Muscle layer of colon (tissue), 2 donors: ENCODE results near the gene HIGD2A.
"Not testable (repeated sequence)": the region's sequence is repeated elsewhere in the genome, so short reads cannot be mapped to it uniquely, and the experiment has no call there.

Experiments used
- H3K27ac ChIP-seq: one replicate; pipeline ENCODE4 v1.7.0; 2013; ENCODE audit warnings: low read depth, mild to moderate bottlenecking, low read length, moderate library complexity
- H3K27me3 ChIP-seq, 2 donors: one replicate each; pipeline ENCODE4 v1.7.0; 2013; ENCODE audit warnings: low read length in 2 of 2, mild to moderate bottlenecking in 2 of 2; ENCODE audit not compliant: insufficient read depth in 2 of 2, control insufficient read depth in 1 of 2
- H3K36me3 ChIP-seq: one replicate; pipeline ENCODE4 v1.7.0; 2013; ENCODE audit warnings: mild to moderate bottlenecking, low read length; ENCODE audit not compliant: insufficient read depth
- H3K4me1 ChIP-seq: one replicate; pipeline ENCODE4 v1.7.0; 2013; ENCODE audit warnings: mild to moderate bottlenecking, low read length; ENCODE audit not compliant: insufficient read depth
- H3K4me3 ChIP-seq, 2 donors: one replicate each; pipeline ENCODE4 v1.7.0; 2013; ENCODE audit warnings: low read length in 2 of 2, low read depth in 1 of 2, mild to moderate bottlenecking in 1 of 2, moderate library complexity in 1 of 2
- H3K9ac ChIP-seq: one replicate; pipeline ENCODE4 v1.7.0; 2013; ENCODE audit warnings: low read length
- H3K9me3 ChIP-seq: one replicate; pipeline ENCODE4 v1.7.0; 2013; ENCODE audit warnings: mild to moderate bottlenecking, low read length
- donor health status: abdominal sarcoma.
- donor health status: Adenocarcinoma of cecum.

Gene HIGD2A

GRCh38 chr5:176400382-176401156 is 12.0 kb downstream of the HIGD2A start:
- peaks cover 5% of the 10 kb centered on the region for H3K4me1 ChIP-seq

DNA sequence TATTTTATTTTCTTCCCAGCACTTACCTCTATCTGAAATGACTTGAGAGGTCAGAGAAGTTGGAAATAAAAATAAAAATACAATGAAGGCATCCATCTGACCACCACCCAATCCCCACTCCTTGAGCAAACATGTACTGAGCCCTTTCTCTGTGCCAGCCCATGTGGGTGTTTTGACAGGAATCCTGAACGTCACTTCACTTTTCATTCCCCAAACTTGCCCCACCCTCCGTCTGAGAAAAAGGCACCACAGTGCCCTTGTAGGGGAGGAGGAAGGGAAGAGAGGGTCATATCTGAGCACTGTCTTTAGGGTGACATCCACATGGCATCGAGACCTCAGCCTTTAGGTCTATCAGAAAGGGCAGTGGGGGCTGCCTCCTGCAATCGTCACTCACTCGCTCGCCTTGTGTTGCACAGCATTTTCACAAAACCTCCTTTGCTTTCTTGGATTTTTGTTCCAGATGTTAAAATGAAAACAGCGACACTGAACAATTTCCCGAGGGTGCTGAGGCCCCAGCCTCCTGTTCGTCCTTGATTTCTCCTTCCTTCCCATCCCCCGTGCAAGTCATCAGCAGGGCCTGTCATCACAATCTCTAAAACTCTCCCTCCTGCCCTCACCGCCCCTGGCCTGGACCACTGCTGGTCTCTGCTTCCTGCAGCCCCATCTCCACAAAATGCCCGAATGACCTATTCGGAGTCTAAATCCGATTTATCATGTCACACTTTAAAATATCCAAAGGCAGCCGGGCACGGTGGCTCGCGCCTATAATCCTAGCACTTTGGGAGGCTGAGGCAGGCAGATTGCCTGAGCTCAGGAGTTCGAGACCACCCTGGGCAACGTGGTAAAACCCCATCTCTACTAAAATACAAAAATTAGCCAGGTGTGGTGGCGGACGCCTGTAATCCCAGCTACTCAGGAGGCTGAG is 13.0 kb downstream of the HIGD2A start:
- Histone ChIP-seq H3K4me3 (no peak overlapping the region), H3K4me1 (peaks cover 4% of the 10 kb centered on the region), H3K9me3 (no peaks in the 10 kb centered on the region), H3K36me3 (peaks cover 7% of the 10 kb centered on the region), H3K27ac (no peak overlapping the region), H3K27me3 (no peaks in the 10 kb centered on the region), H3K9ac (no peak overlapping the region)

More at GRCh38 chr5:176400382-176401156, 12.0 kb downstream of the HIGD2A start:
- Histone ChIP-seq H3K9ac (no peak overlapping the region), H3K27ac (no peak overlapping the region), H3K27me3 (no peaks in the 10 kb centered on the region), H3K9me3 (no peaks in the 10 kb centered on the region), H3K36me3 (peaks cover 15% of the 10 kb centered on the region), H3K4me3 (no peak overlapping the region)

- H3K27ac ChIP-seq, result no peak overlapping the region
- H3K9ac ChIP-seq, result no peak overlapping the region
- no peaks in the 10 kb centered on the region for H3K9me3 ChIP-seq
- H3K4me3 ChIP-seq, result no peak overlapping the region
- peaks cover 18% of the 10 kb centered on the region for H3K36me3 ChIP-seq
- H3K27me3 ChIP-seq, result no peaks in the 10 kb centered on the region
- H3K4me1 ChIP-seq, result peaks cover 4% of the 10 kb centered on the region
Observed at GRCh38 chr5:176405656-176406435, 17.3 kb downstream of the HIGD2A start.

- Histone ChIP-seq H3K27me3 (no peaks in the 10 kb centered on the region), H3K4me3 (no peak overlapping the region), H3K9ac (no peak overlapping the region), H3K4me1 (peaks cover 4% of the 10 kb centered on the region), H3K27ac (no peak overlapping the region), H3K36me3 (peaks cover 24% of the 10 kb centered on the region), H3K9me3 (no peaks in the 10 kb centered on the region)
Observed at GRCh38 chr5:176406436-176407052, 18.0 kb downstream of the HIGD2A start.

GRCh38 chr5:176407456-176408251 is 19.1 kb downstream of the HIGD2A start:
- Histone ChIP-seq H3K9ac (no peak overlapping the region), H3K36me3 (peaks cover 24% of the 10 kb centered on the region), H3K27me3 (no peaks in the 10 kb centered on the region), H3K27ac (no peak overlapping the region), H3K4me3 (no peak overlapping the region), H3K4me1 (peaks cover 1% of the 10 kb centered on the region), H3K9me3 (no peaks in the 10 kb centered on the region)

DNA sequence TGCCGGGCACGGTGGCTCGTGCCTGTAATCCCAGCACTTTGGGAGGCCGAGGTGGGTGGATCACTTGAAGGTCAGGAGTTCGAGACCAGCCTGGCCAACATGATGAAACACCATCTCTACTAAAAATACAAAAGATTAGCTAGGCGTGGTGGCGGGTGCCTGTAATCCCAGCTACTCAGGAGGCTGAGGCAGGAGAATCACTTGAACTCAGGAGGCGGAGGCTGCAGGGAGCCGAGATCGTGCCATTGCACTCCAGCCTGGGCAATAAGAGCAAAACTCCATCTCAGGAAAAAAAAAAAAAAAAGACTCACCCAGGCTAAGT is 19.7 kb downstream of the HIGD2A start:
- not testable (repeated sequence) for H3K27ac ChIP-seq, H3K4me3 ChIP-seq, H3K9me3 ChIP-seq, H3K4me1 ChIP-seq, H3K27me3 ChIP-seq, H3K9ac ChIP-seq
- H3K36me3 ChIP-seq, result peaks cover 24% of the 10 kb centered on the region

GRCh38 chr5:176408590-176408989 is 20.0 kb downstream of the HIGD2A start:
- Histone ChIP-seq H3K36me3 (peaks cover 24% of the 10 kb centered on the region), H3K4me1 (peaks cover 7% of the 10 kb centered on the region), H3K27me3 (no peaks in the 10 kb centered on the region), H3K4me3 (no peak overlapping the region), H3K9ac (no peak overlapping the region), H3K9me3 (no peaks in the 10 kb centered on the region), H3K27ac (no peak overlapping the region)

DNA sequence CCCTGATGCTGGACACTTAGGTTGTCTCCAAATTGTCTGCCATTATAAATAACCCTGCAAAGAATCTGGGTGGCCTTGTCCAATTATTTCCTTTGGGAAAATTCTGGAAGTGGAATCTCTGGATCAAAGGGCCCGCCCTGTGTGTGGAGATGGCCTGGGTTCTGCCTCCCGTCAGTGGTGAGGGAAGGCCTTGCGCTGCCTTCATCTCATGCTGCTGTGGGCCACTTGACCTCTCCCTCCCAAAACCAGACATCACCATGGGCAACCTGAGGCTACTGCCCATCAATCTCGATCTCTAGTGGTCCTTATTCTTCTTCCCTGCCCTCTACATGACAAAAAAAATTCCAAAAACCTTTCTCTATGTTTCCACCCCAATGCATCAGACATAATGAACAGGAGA is 21.2 kb downstream of the HIGD2A start:
- no peaks in the 10 kb centered on the region for H3K27me3 ChIP-seq
- H3K36me3 ChIP-seq, result peaks cover 24% of the 10 kb centered on the region
- no peaks in the 10 kb centered on the region for H3K9me3 ChIP-seq
- no peak overlapping the region for H3K9ac ChIP-seq
- H3K27ac ChIP-seq, result no peak overlapping the region
- H3K4me3 ChIP-seq, result no peak overlapping the region
- peaks cover 19% of the 10 kb centered on the region for H3K4me1 ChIP-seq

- Histone ChIP-seq H3K27ac (no peak overlapping the region), H3K27me3 (no peaks in the 10 kb centered on the region), H3K4me3 (no peak overlapping the region), H3K36me3 (peaks cover 24% of the 10 kb centered on the region), H3K4me1 (peaks cover 28% of the 10 kb centered on the region), H3K9me3 (no peaks in the 10 kb centered on the region), H3K9ac (no peak overlapping the region)
Observed at GRCh38 chr5:176410486-176411180, 22.1 kb downstream of the HIGD2A start.
